GM12878 (cell line): ENCODE results near the gene RBMXL2. TPM values are rescaled to one million over a fixed set of nuclear protein-coding genes. Genes with fewer than 3 reads are reported as not detected.

Experiments
- ATAC-seq: fragments of 200-7000 bp; cut with Tn5 transposase; 3 replicates; pipeline ENCODE4 v1.9.1; 2020; ENCODE audit warnings: mild to moderate bottlenecking, moderate library complexity
- Bru-seq: library from RNA; stranded (reverse); fragments of 400-500 nt; gene quantifications from one replicate; lab custom pipeline; 2021; lab: Mats Ljungman, UMichigan
- BruChase-seq, 2 experiments: library from RNA; stranded (reverse); fragments of 400-500 nt; gene quantifications; one replicate each; lab custom pipeline; 2021; lab: Mats Ljungman, UMichigan
- BruUV-seq: library from RNA; stranded (reverse); fragments of 400-500 nt; replicated peaks from 2 replicates; lab custom pipeline; 2021; lab: Mats Ljungman, UMichigan
- CTCF ChIA-PET: fragments of 300-600 bp; sonication (Branson Sonifier 250); formaldehyde crosslinking; extraction: SDS; loops from one replicate; lab custom pipeline; 2021; ENCODE audit warnings: inconsistent platforms; lab: Yijun Ruan, JAX
- POLR2A ChIA-PET: fragments of 350-600 bp; formaldehyde crosslinking; extraction: SDS; loops from one replicate; lab custom pipeline; 2021; ENCODE audit warnings: inconsistent platforms; lab: Charles Lee
- RAD21 ChIA-PET: fragments of 300-600 bp; sonication (Branson Sonifier 250); formaldehyde crosslinking; loops from one replicate; lab custom pipeline; 2023; ENCODE audit warnings: antibody characterized with exemption; ENCODE audit not compliant: unreplicated experiment; lab: Charles Lee
- SMC1A ChIA-PET: fragments of 300-600 bp; sonication (Branson Sonifier 250); formaldehyde crosslinking; loops from one replicate; lab custom pipeline; 2023; ENCODE audit not compliant: unreplicated experiment, uncharacterized antibody; lab: Charles Lee
- DNase-seq: peaks from one replicate; pipeline ENCODE4 v3.0.0-alpha.2; 2011; ENCODE audit warnings: low read depth, low spot score
- FAIRE-seq: peaks from 3 replicates; lab custom pipeline; 2011; peaks lifted over from hg19 to GRCh38; lab: Jason Lieb, UNC
- H2AFZ ChIP-seq: 2 replicates; pipeline ENCODE4 v1.6.0; 2011; ENCODE audit warnings: low read depth, low read length, control low read depth; ENCODE audit not compliant: control insufficient read depth
- H3K27ac ChIP-seq: 2 replicates; pipeline ENCODE4 v1.5.1; 2011; ENCODE audit warnings: control low read depth; ENCODE audit not compliant: control insufficient read depth, insufficient read depth
- H3K27me3 ChIP-seq, 2 experiments: replicated peaks in 1 of 2; 2 replicates each; pipeline versions ENCODE4 v1.6.0 to v1.6.1; 2011; ENCODE audit warnings: low read length in 1 of 2; ENCODE audit not compliant: control insufficient read depth in 2 of 2, insufficient read depth in 2 of 2
- H3K36me3 ChIP-seq, 2 experiments: 2 replicates each; pipeline ENCODE4 v1.5.1; 2011; ENCODE audit warnings: low read length in 1 of 2; ENCODE audit not compliant: control insufficient read depth in 2 of 2, insufficient read depth in 2 of 2
- H3K4me1 ChIP-seq: 2 replicates; pipeline ENCODE4 v1.6.1; 2011; ENCODE audit warnings: mild to moderate bottlenecking, low read length, moderate library complexity, mixed read lengths; ENCODE audit not compliant: control insufficient read depth, insufficient read depth
- H3K4me2 ChIP-seq: 2 replicates; pipeline ENCODE4 v1.6.0; 2011; ENCODE audit warnings: control low read depth; ENCODE audit not compliant: control insufficient read depth, insufficient read depth
- H3K4me3 ChIP-seq: fragments of 200-600 bp; sonication (generic); 2 replicates; pipeline ENCODE4 v1.5.1; 2016
- H3K79me2 ChIP-seq: 2 replicates; pipeline ENCODE4 v1.6.0; 2011; ENCODE audit warnings: low read length; ENCODE audit not compliant: control insufficient read depth, insufficient read depth
- H3K9ac ChIP-seq: 2 replicates; pipeline ENCODE4 v1.8.0; 2011; ENCODE audit warnings: low read length, control low read depth, mixed read lengths; ENCODE audit not compliant: control insufficient read depth, insufficient read depth
- H3K9me3 ChIP-seq: replicated peaks from 3 replicates; pipeline ENCODE4 v1.5.1; 2011; ENCODE audit warnings: mild to moderate bottlenecking, low read length; ENCODE audit not compliant: control insufficient read depth, insufficient read depth
- H4K20me1 ChIP-seq: 2 replicates; pipeline ENCODE4 v1.6.0; 2011; ENCODE audit not compliant: control insufficient read depth, insufficient read depth
- IKZF1 ChIP-seq: fragments of 450-650 bp; conservative IDR thresholded peaks from 2 replicates; pipeline ENCODE4 v1.6.1; 2017; ENCODE audit warnings: antibody characterized with exemption, mild to moderate bottlenecking
- JUNB ChIP-seq: IDR thresholded peaks from 2 replicates; pipeline ENCODE4 v1.6.1; 2016; ENCODE audit warnings: antibody characterized with exemption, mild to moderate bottlenecking
- JUND ChIP-seq: IDR thresholded peaks from 2 replicates; pipeline ENCODE4 v1.6.1; 2012; ENCODE audit warnings: low read depth, mild to moderate bottlenecking, low read length, improper control_type of control experiment, moderate library complexity
- MXI1 ChIP-seq: fragments of 150-350 bp; IDR thresholded peaks from 2 replicates; pipeline ENCODE4 v1.6.1; 2011; ENCODE audit warnings: low read depth, mild to moderate bottlenecking, inconsistent platforms, low read length, improper control_type of control experiment
- NFYB ChIP-seq: IDR thresholded peaks from 2 replicates; pipeline ENCODE4 v1.6.1; 2011; ENCODE audit warnings: low read depth, mild to moderate bottlenecking, low read length, improper control_type of control experiment, moderate library complexity; ENCODE audit not compliant: insufficient read depth
- NR2C1 ChIP-seq: fragments of 450-650 bp; IDR thresholded peaks from 2 replicates; pipeline ENCODE4 v1.6.1; 2017; ENCODE audit warnings: antibody characterized with exemption, mild to moderate bottlenecking, moderate library complexity
- POLR2AphosphoS2 ChIP-seq: IDR thresholded peaks from 2 replicates; pipeline ENCODE4 v1.6.1; 2011; ENCODE audit warnings: low read depth, mild to moderate bottlenecking, low read length, improper control_type of control experiment, moderate library complexity
- RB1 ChIP-seq: fragments of 450-650 bp; formaldehyde crosslinking; IDR thresholded peaks from 2 replicates; pipeline ENCODE4 v1.6.1; 2017; ENCODE audit warnings: mild to moderate bottlenecking, borderline replicate concordance
- RFX5 ChIP-seq: IDR thresholded peaks from 2 replicates; pipeline ENCODE4 v1.6.1; 2011; ENCODE audit warnings: low read depth, low read length, improper control_type of control experiment
- SIN3A ChIP-seq: IDR thresholded peaks from 2 replicates; pipeline ENCODE4 v1.6.1; 2012; ENCODE audit warnings: low read depth, low read length, improper control_type of control experiment
- SMAD1 ChIP-seq: fragments of 450-650 bp; IDR thresholded peaks from 2 replicates; pipeline ENCODE4 v1.6.1; 2018; ENCODE audit warnings: mild to moderate bottlenecking, low read depth; ENCODE audit not compliant: partially characterized antibody
- SMC3 ChIP-seq: IDR thresholded peaks from 2 replicates; pipeline ENCODE4 v1.6.1; 2011; ENCODE audit warnings: low read length, improper control_type of control experiment, borderline replicate concordance
- SUZ12 ChIP-seq: fragments of 200-600 bp; sonication (generic); IDR thresholded peaks from one replicate; pipeline ENCODE4 v1.6.1; 2018; ENCODE audit warnings: antibody characterized with exemption, mild to moderate bottlenecking; ENCODE audit not compliant: unreplicated experiment
- YBX1 ChIP-seq: fragments of 450-650 bp; IDR thresholded peaks from 2 replicates; pipeline ENCODE4 v1.6.1; 2016; ENCODE audit warnings: antibody characterized with exemption
- ZNF384 ChIP-seq: IDR thresholded peaks from 2 replicates; pipeline ENCODE4 v1.6.1; 2012; ENCODE audit warnings: low read depth, mild to moderate bottlenecking, low read length, improper control_type of control experiment, borderline replicate concordance
- ZZZ3 ChIP-seq: IDR thresholded peaks from 2 replicates; pipeline ENCODE4 v1.6.1; 2011; ENCODE audit warnings: low read depth; ENCODE audit not compliant: control insufficient read depth, insufficient read length
- WGBS: methylation state at CpG from one replicate; pipeline ENCODE4 v1.1.6; 2016; ENCODE audit warnings: low lambda C conversion rate; ENCODE audit not compliant: insufficient replicate concordance, insufficient coverage; ENCODE audit errors: missing lambda C conversion rate; 5-methylcytosine and 5-hydroxymethylcytosine counted together
- in situ Hi-C: fragments of 300-500 bp; cut with MboI; formaldehyde crosslinking; loops from 9 replicates; pipeline ENCODE4 v1.14.3; 2018; ENCODE audit warnings: mixed read lengths
- intact Hi-C: fragments of 100-400 bp; cut with micrococcal nuclease; formaldehyde crosslinking; loops from one replicate; pipeline ENCODE4 v1.14.2; 2022; ENCODE audit not compliant: unreplicated experiment
- long read RNA-seq, 2 experiments: library from polyadenylated mRNA; unstranded; transcript quantifications; one replicate each; pipeline ENCODE4 v2.0.0, GENCODE V29; 2019 to 2020
- polyA minus RNA-seq, 3 experiments: library from RNA; depleted of rRNA, polyadenylated mRNA; stranded (reverse); fragments of >200 nt; gene quantifications; 2 replicates each; pipeline ENCODE4 v1.2.3, GENCODE V29; 2011
- polyA plus RNA-seq, 11 experiments: library from polyadenylated mRNA; depleted of rRNA in 4 of 11; unstranded in 6 of 11; stranded (reverse) in 5 of 11; fragments of >200 nt; fragmentation: Nextera tagmentation in 4 of 11; fragmentation: Illumina TruSeq in 1 of 11; extraction: Ambion mirVana in 4 of 11; extraction: Trizol in 1 of 11; gene quantifications; 1 replicate in 1 of 11; 2 replicates in 10 of 11; pipeline versions ENCODE4 v1.2.1 to v1.2.3, GENCODE V29; 2011 to 2016; ENCODE audit warnings: inconsistent platforms in 2 of 11, missing spikeins in 2 of 11, low read depth in 1 of 11
- total RNA-seq, 4 experiments: library from RNA; depleted of rRNA in 3 of 4; stranded (reverse); fragments of >200 nt in 3 of 4; fragmentation: Illumina TruSeq in 1 of 4; extraction: Trizol in 1 of 4; gene quantifications; 2 replicates each; pipeline versions ENCODE4 v1.2.1 to v1.2.3, GENCODE V29; 2013 to 2021
- TF ChIP-seq, protein P1 (sequence below): IDR thresholded peaks from 2 replicates; pipeline ENCODE4 v1.6.1; 2012; ENCODE audit warnings: improper control_type of control experiment, low read depth, low read length; ENCODE audit not compliant: insufficient replicate concordance

Gene RBMXL2
- total RNA-seq (2013; cell fraction: nucleolus; rRNA removed) = 0.93 and 1.7 TPM in 2 replicates
- total RNA-seq (2014; rRNA removed) (not detected in 2 replicates), total RNA-seq (2014; rRNA removed; fragmentation: Illumina TruSeq; extraction: Trizol) (not detected in 2 replicates), total RNA-seq (2021) (not detected in 2 replicates), polyA plus RNA-seq (2011; rRNA removed) (not detected in 2 replicates), polyA plus RNA-seq (2014; fragmentation: Illumina TruSeq; extraction: Trizol) (not detected in 2 replicates), polyA plus RNA-seq (2014; fragmentation: Nextera tagmentation; extraction: Ambion mirVana) (not detected), polyA plus RNA-seq (2014; rRNA removed) (not detected in 2 replicates), polyA plus RNA-seq (2016; fragmentation: Nextera tagmentation; extraction: Ambion mirVana) (not detected), polyA minus RNA-seq (2011; rRNA and poly(A)+ RNA removed) (0.15 TPM in 1 of 2 replicates, not detected in the other), Bru-seq, nascent RNA (percentile 28 among the genes with signal in this experiment), BruChase-seq, experiment 1, labeled RNA remaining after a 6-hour chase (percentile 29 among the genes with signal in this experiment), BruChase-seq, experiment 2, labeled RNA remaining after a 2-hour chase (percentile 31 among the genes with signal in this experiment)
- polyA plus RNA-seq (2011; ENCODE audit: low read depth) = not detected
- polyA plus RNA-seq (2011; cell fraction: cytosol; rRNA removed) = not detected in 2 replicates
- 0.10 and 0.23 TPM in 2 replicates for polyA plus RNA-seq (2011; cell fraction: nucleus; rRNA removed)
- polyA plus RNA-seq (2012) = not detected in 2 replicates
- polyA minus RNA-seq (2011; cell fraction: cytosol; rRNA and poly(A)+ RNA removed) = not detected in 2 replicates
- polyA minus RNA-seq (2011; cell fraction: nucleus; rRNA and poly(A)+ RNA removed) = 0.12 and 0.67 TPM in 2 replicates
- long read RNA-seq, experiment 1 = 0 reads
- long read RNA-seq, experiment 2 = 0 reads

DNA sequence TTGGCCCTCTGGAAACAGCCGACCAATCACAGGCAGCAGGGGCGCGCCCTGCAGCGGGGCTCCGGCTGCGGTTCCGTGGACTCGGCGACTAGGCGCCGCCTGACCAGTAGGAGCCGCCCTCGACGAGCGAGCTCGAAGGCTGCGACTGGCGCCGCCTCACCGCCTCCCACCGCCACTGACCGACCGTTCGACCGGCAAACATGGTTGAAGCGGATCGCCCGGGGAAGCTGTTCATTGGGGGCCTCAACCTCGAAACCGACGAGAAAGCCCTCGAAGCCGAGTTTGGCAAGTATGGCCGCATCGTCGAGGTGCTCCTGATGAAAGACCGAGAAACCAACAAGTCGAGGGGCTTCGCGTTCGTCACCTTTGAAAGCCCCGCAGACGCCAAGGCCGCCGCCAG lies at the start of gene RBMXL2:
RBMXL2 (plus strand) TSS at position 78 of the 400 bp plus-strand sequence; CDS start at position 201, 123 bp downstream.
- Histone ChIP-seq H4K20me1 (no peaks in the 10 kb centered on the region), H3K4me2 (no peak within 1 kb of the TSS), H3K4me1 (no peaks in the 10 kb centered on the region), H2AFZ (no peak within 1 kb of the TSS), H3K27ac (no peak within 1 kb of the TSS), H3K9ac (no peak within 1 kb of the TSS), H3K79me2 (no peaks in the 10 kb centered on the region), H3K4me3 (no peak within 1 kb of the TSS), H3K27me3 (no peaks in the 10 kb centered on the region; a peak in 1 of 4 replicates), H3K9me3 (no peaks in the 10 kb centered on the region), H3K36me3 (no peaks in the 10 kb centered on the region)
- RAD21 ChIA-PET = no interaction called here
- no peak for FAIRE-seq
- POLR2A ChIA-PET = no interaction called here
- no peak for DNase-seq
- intact Hi-C loops = no loop called here
- BruUV-seq = no TSS peak
- CTCF ChIA-PET = no interaction called here
- ATAC-seq = no peak
- WGBS = 85% methylated on average over 42 of the region's 45 CpGs
- SMC1A ChIA-PET = interaction anchor here (0.7 kb wide), 1 partner anchor 401 kb away, joined by 3 read pairs; no protein-coding TSS in a partner anchor
- TF ChIP-seq SMC3 (no peak), MXI1 (no peak), RB1 (no peak), JUNB (no peak), SMAD1 (no peak), ZZZ3 (no peak), YBX1 (no peak), ZNF384 (no peak), SIN3A (no peak), JUND (no peak), NR2C1 (no peak), SUZ12 (no peak), POLR2AphosphoS2 (no peak), IKZF1 (no peak), NFYB (no peak), RFX5 (no peak)
- TF ChIP-seq, protein P1, sequence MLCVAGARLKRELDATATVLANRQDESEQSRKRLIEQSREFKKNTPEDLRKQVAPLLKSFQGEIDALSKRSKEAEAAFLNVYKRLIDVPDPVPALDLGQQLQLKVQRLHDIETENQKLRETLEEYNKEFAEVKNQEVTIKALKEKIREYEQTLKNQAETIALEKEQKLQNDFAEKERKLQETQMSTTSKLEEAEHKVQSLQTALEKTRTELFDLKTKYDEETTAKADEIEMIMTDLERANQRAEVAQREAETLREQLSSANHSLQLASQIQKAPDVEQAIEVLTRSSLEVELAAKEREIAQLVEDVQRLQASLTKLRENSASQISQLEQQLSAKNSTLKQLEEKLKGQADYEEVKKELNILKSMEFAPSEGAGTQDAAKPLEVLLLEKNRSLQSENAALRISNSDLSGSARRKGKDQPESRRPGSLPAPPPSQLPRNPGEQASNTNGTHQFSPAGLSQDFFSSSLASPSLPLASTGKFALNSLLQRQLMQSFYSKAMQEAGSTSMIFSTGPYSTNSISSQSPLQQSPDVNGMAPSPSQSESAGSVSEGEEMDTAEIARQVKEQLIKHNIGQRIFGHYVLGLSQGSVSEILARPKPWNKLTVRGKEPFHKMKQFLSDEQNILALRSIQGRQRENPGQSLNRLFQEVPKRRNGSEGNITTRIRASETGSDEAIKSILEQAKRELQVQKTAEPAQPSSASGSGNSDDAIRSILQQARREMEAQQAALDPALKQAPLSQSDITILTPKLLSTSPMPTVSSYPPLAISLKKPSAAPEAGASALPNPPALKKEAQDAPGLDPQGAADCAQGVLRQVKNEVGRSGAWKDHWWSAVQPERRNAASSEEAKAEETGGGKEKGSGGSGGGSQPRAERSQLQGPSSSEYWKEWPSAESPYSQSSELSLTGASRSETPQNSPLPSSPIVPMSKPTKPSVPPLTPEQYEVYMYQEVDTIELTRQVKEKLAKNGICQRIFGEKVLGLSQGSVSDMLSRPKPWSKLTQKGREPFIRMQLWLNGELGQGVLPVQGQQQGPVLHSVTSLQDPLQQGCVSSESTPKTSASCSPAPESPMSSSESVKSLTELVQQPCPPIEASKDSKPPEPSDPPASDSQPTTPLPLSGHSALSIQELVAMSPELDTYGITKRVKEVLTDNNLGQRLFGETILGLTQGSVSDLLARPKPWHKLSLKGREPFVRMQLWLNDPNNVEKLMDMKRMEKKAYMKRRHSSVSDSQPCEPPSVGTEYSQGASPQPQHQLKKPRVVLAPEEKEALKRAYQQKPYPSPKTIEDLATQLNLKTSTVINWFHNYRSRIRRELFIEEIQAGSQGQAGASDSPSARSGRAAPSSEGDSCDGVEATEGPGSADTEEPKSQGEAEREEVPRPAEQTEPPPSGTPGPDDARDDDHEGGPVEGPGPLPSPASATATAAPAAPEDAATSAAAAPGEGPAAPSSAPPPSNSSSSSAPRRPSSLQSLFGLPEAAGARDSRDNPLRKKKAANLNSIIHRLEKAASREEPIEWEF = no peak
- in situ Hi-C loops = no loop called here
